Activated T-helper 2 cell treated with anti-CD3 and anti-CD28 coated beads, Interferon-gamma antibody, Interleukin-2, Interleukin-4, amounts not matched to agents 10 μg/mL and 5 μg/mL and 100 μg/mL, durations not matched to agents 14 hours and 24 hours and 36 hours (primary cell): ENCODE data around the gene PRKRIP1. TPM values are rescaled to one million over a fixed set of nuclear protein-coding genes. Genes with fewer than 3 reads are reported as not detected.

Source experiments
- DNase-seq: peaks from one replicate; pipeline ENCODE4 v3.0.0; 2021; ENCODE audit warnings: low spot score
- H3K27ac Mint-ChIP-seq: one replicate; pipeline ENCODE4 v1.8.0; 2021; ENCODE audit warnings: mixed read lengths
- H3K27me3 Mint-ChIP-seq: one replicate; pipeline ENCODE4 v1.8.0; 2021; ENCODE audit warnings: low read depth, mixed read lengths
- H3K36me3 Mint-ChIP-seq: one replicate; pipeline ENCODE4 v1.8.0; 2021; ENCODE audit warnings: low read depth, mixed read lengths
- H3K4me1 Mint-ChIP-seq: one replicate; pipeline ENCODE4 v1.8.0; 2021; ENCODE audit warnings: low read depth, mixed read lengths
- H3K4me3 Mint-ChIP-seq: one replicate; pipeline ENCODE4 v1.8.0; 2021; ENCODE audit warnings: low read depth, mild to moderate bottlenecking, moderate library complexity, mixed read lengths
- H3K9me3 Mint-ChIP-seq: one replicate; pipeline ENCODE4 v1.8.0; 2021; ENCODE audit warnings: mixed read lengths
- intact Hi-C: fragments of 100-400 bp; cut with micrococcal nuclease; formaldehyde crosslinking; loops from one replicate; pipeline ENCODE4 v1.15.1; 2023
- total RNA-seq: library from RNA; stranded (reverse); gene quantifications from 2 replicates; pipeline ENCODE4 v1.2.3, GENCODE V29; 2022

Gene PRKRIP1
- total RNA-seq, 1 donor from 2014 or later, result 30.0 TPM

GRCh38 chr7:102457352-102457924 lies 61.3 kb downstream of the PRKRIP1 start:
- intact Hi-C loops, result no loop called here
- H3K9me3 Mint-ChIP-seq, result no peaks in the 10 kb centered on the region
- no peaks in the 10 kb centered on the region for H3K27me3 Mint-ChIP-seq
- peaks cover 21% of the 10 kb centered on the region for H3K36me3 Mint-ChIP-seq
- H3K4me3 Mint-ChIP-seq, result no peak overlapping the region
- no peaks in the 10 kb centered on the region for H3K4me1 Mint-ChIP-seq
- H3K27ac Mint-ChIP-seq, result no peak overlapping the region
- DNase-seq, result no peak

- Mint-ChIP-seq H3K4me1 (peaks cover 8% of the 10 kb centered on the region), H3K27me3 (no peaks in the 10 kb centered on the region), H3K4me3 (no peak overlapping the region), H3K9me3 (no peaks in the 10 kb centered on the region), H3K36me3 (peaks cover 21% of the 10 kb centered on the region), H3K27ac (no peak overlapping the region)
- DNase-seq, result no peak
- intact Hi-C loops, result no loop called here
These were observed 63.2 kb downstream of the PRKRIP1 start for GRCh38 chr7:102459221-102459844.

- Mint-ChIP-seq H3K27ac (no peak overlapping the region), H3K9me3 (no peaks in the 10 kb centered on the region)
These were observed 64.3 kb downstream of the PRKRIP1 start for GRCh38 chr7:102460467-102460866.

GRCh38 chr7:102463841-102464576 lies 67.8 kb downstream of the PRKRIP1 start:
- Mint-ChIP-seq H3K4me1 (peaks cover 21% of the 10 kb centered on the region), H3K27ac (peak overlapping the region; percentile 83), H3K36me3 (peaks cover 11% of the 10 kb centered on the region), H3K27me3 (no peaks in the 10 kb centered on the region), H3K4me3 (peak overlapping the region; percentile 90), H3K9me3 (no peaks in the 10 kb centered on the region)
- no peak for DNase-seq
- intact Hi-C loops, result loop anchor here (1.0 to 5.0 kb wide), 3 partner anchors 31 to 67 kb away; partner anchors contain the start of genes ORAI2 and PRKRIP1

More at GRCh38 chr7:102460467-102460866, 64.3 kb downstream of the PRKRIP1 start:
- Mint-ChIP-seq H3K4me1 (peaks cover 11% of the 10 kb centered on the region), H3K36me3 (peaks cover 21% of the 10 kb centered on the region), H3K27me3 (no peaks in the 10 kb centered on the region), H3K4me3 (no peak overlapping the region)
- no peak for DNase-seq
- intact Hi-C loops, result loop anchor here (5.0 kb wide), 1 partner anchor 63 kb away; the partner anchor contains the start of gene PRKRIP1

- H3K4me3 Mint-ChIP-seq, result peak within 1 kb of the TSS; percentile 90
- H3K27ac Mint-ChIP-seq, result peak within 1 kb of the TSS; percentile 83
- DNase-seq, result peak; percentile 92
- H3K27me3 Mint-ChIP-seq, result no peaks in the 10 kb centered on the region
- H3K4me1 Mint-ChIP-seq, result peaks cover 21% of the 10 kb centered on the region
- H3K9me3 Mint-ChIP-seq, result no peaks in the 10 kb centered on the region
- intact Hi-C loops, result loop anchor here (1.0 to 5.0 kb wide), 3 partner anchors 31 to 67 kb away; partner anchors contain the start of genes ORAI2 and PRKRIP1
- peaks cover 5% of the 10 kb centered on the region for H3K36me3 Mint-ChIP-seq
These were observed 68.6 kb downstream of the PRKRIP1 start, which contains the start of the genes ALKBH4 and LRWD1 for GRCh38 chr7:102464577-102465280. Gene ALKBH4 (minus strand): TSS chr7:102464863. CDS start chr7:102464836, 27 bp downstream. Gene LRWD1 (plus strand): TSS chr7:102464984. CDS start chr7:102465081, 97 bp downstream.

GRCh38 chr7:102466097-102466496 lies 69.9 kb downstream of the PRKRIP1 start:
- DNase-seq, result no peak
- H3K4me1 Mint-ChIP-seq, result peaks cover 21% of the 10 kb centered on the region
- H3K9me3 Mint-ChIP-seq, result no peaks in the 10 kb centered on the region
- intact Hi-C loops, result no loop called here
- H3K27ac Mint-ChIP-seq, result no peak overlapping the region
- H3K36me3 Mint-ChIP-seq, result peaks cover 4% of the 10 kb centered on the region
- H3K4me3 Mint-ChIP-seq, result peak overlapping the region; percentile 90
- no peaks in the 10 kb centered on the region for H3K27me3 Mint-ChIP-seq

- H3K27me3 Mint-ChIP-seq, result no peaks in the 10 kb centered on the region
- peaks cover 20% of the 10 kb centered on the region for H3K4me1 Mint-ChIP-seq
- peaks cover 15% of the 10 kb centered on the region for H3K36me3 Mint-ChIP-seq
- no peak overlapping the region for H3K4me3 Mint-ChIP-seq
- DNase-seq, result no peak
- H3K9me3 Mint-ChIP-seq, result no peaks in the 10 kb centered on the region
- intact Hi-C loops, result no loop called here
- no peak overlapping the region for H3K27ac Mint-ChIP-seq
These were observed 71.7 kb downstream of the PRKRIP1 start for GRCh38 chr7:102467581-102468477.

- peaks cover 15% of the 10 kb centered on the region for H3K36me3 Mint-ChIP-seq
- H3K4me1 Mint-ChIP-seq, result peaks cover 18% of the 10 kb centered on the region
- no peaks in the 10 kb centered on the region for H3K9me3 Mint-ChIP-seq
- H3K27ac Mint-ChIP-seq, result no peak overlapping the region
- intact Hi-C loops, result no loop called here
- no peaks in the 10 kb centered on the region for H3K27me3 Mint-ChIP-seq
- no peak for DNase-seq
- H3K4me3 Mint-ChIP-seq, result no peak overlapping the region
These were observed 72.6 kb downstream of the PRKRIP1 start for GRCh38 chr7:102468478-102469350.

- Mint-ChIP-seq H3K4me1 (peaks cover 12% of the 10 kb centered on the region), H3K36me3 (peaks cover 15% of the 10 kb centered on the region), H3K27ac (no peak overlapping the region), H3K4me3 (no peak overlapping the region), H3K9me3 (no peaks in the 10 kb centered on the region), H3K27me3 (no peaks in the 10 kb centered on the region)
- intact Hi-C loops, result no loop called here
- DNase-seq, result no peak
These were observed 73.3 kb downstream of the PRKRIP1 start for GRCh38 chr7:102469351-102469971.

- no peaks in the 10 kb centered on the region for H3K27me3 Mint-ChIP-seq
- peaks cover 12% of the 10 kb centered on the region for H3K4me1 Mint-ChIP-seq
- no peak overlapping the region for H3K4me3 Mint-ChIP-seq
- H3K27ac Mint-ChIP-seq, result no peak overlapping the region
- peaks cover 15% of the 10 kb centered on the region for H3K36me3 Mint-ChIP-seq
- no peaks in the 10 kb centered on the region for H3K9me3 Mint-ChIP-seq
- DNase-seq, result no peak
- intact Hi-C loops, result no loop called here
These were observed 74.0 kb downstream of the PRKRIP1 start for GRCh38 chr7:102469972-102470825.
